SK-N-SH (cell line): ENCODE measurements around the gene S1PR1. TPM values are rescaled to one million over a fixed set of nuclear protein-coding genes. Genes with fewer than 3 reads are reported as not detected.
"Not testable (repeated sequence)": the region's sequence is repeated elsewhere in the genome, so short reads cannot be mapped to it uniquely, and the experiment has no call there.

Experiments used
- CTCF ChIA-PET: fragments of 300-600, 350-600 bp; formaldehyde crosslinking; extraction: SDS; loops from one replicate; lab custom pipeline; 2021; lab: Yijun Ruan, JAX
- POLR2A ChIA-PET: fragments of 350-600 bp; sonication (Branson Sonifier 250); formaldehyde crosslinking; extraction: SDS; loops from one replicate; lab custom pipeline; 2020; ENCODE audit warnings: antibody characterized with exemption, inconsistent platforms; lab: Yijun Ruan, JAX
- DNase-seq: peaks from one replicate; pipeline ENCODE4 v3.0.0; 2012
- H2AFZ ChIP-seq: fragments of 200-600 bp; sonication (generic); 2 replicates; pipeline ENCODE4 v1.8.1; 2016; ENCODE audit warnings: antibody characterized with exemption, mild to moderate bottlenecking, low read depth
- H3F3A ChIP-seq: fragments of 200-600 bp; sonication (generic); replicated peaks from 2 replicates; pipeline ENCODE3; 2016; ENCODE audit warnings: antibody characterized with exemption, mild to moderate bottlenecking; ENCODE audit not compliant: insufficient read depth
- H3K27ac ChIP-seq, 2 experiments: fragments of 200-500 bp in 1 of 2; fragments of 200-600 bp in 1 of 2; sonication (Bioruptor generic) in 1 of 2; sonication (generic), shearing (Covaris generic) in 1 of 2; 2 replicates each; pipeline versions ENCODE4 v1.5.1 to v1.6.1; 2014 to 2016; ENCODE audit warnings: low read depth in 2 of 2, inconsistent platforms in 1 of 2, low read length in 1 of 2, mild to moderate bottlenecking in 1 of 2, mixed read lengths in 1 of 2
- H3K27me3 ChIP-seq: fragments of 200-600 bp; sonication (generic), shearing (Covaris generic); 2 replicates; pipeline ENCODE4 v1.6.1; 2016; ENCODE audit warnings: mixed run types; ENCODE audit not compliant: insufficient read depth
- H3K36me3 ChIP-seq, 2 experiments: fragments of 200-500 bp in 1 of 2; fragments of 200-600 bp in 1 of 2; sonication (Bioruptor generic) in 1 of 2; sonication (generic) in 1 of 2; replicated peaks in 1 of 2; 2 replicates each; pipeline versions ENCODE3 to v1.5.1; 2014 to 2016; ENCODE audit warnings: low read length in 1 of 2, mild to moderate bottlenecking in 1 of 2; ENCODE audit not compliant: insufficient read depth in 2 of 2, control insufficient read depth in 1 of 2
- H3K4me1 ChIP-seq, 2 experiments: fragments of 200-500 bp in 1 of 2; fragments of 200-600 bp in 1 of 2; sonication (Bioruptor generic) in 1 of 2; sonication (generic), shearing (Covaris generic) in 1 of 2; 2 replicates each; pipeline versions ENCODE4 v1.5.1 to v1.6.1; 2014 to 2016; ENCODE audit warnings: low read depth in 1 of 2, low read length in 1 of 2, mixed run types in 1 of 2; ENCODE audit not compliant: insufficient read depth in 2 of 2, control insufficient read depth in 1 of 2
- H3K4me2 ChIP-seq: fragments of 200-600 bp; sonication (generic), shearing (Covaris generic); 2 replicates; pipeline ENCODE4 v1.6.1; 2017; ENCODE audit warnings: mixed run types
- H3K4me3 ChIP-seq, 2 experiments: fragments of 200-500 bp in 1 of 2; fragments of 200-600 bp in 1 of 2; sonication (Bioruptor generic) in 1 of 2; sonication (generic), shearing (Covaris generic) in 1 of 2; 2 replicates each; pipeline versions ENCODE4 v1.5.1 to v1.8.1; 2014 to 2016; ENCODE audit warnings: low read depth in 2 of 2, inconsistent platforms in 1 of 2, low read length in 1 of 2, mild to moderate bottlenecking in 1 of 2, mixed read lengths in 1 of 2, moderate library complexity in 1 of 2
- H3K79me2 ChIP-seq: fragments of 200-600 bp; sonication (generic); 2 replicates; pipeline ENCODE4 v1.8.1; 2017; ENCODE audit warnings: mild to moderate bottlenecking; ENCODE audit not compliant: insufficient read depth
- H3K9ac ChIP-seq: fragments of 200-600 bp; sonication (generic); 2 replicates; pipeline ENCODE4 v1.6.1; 2017; ENCODE audit warnings: mixed run types
- H3K9me2 ChIP-seq: fragments of 200-600 bp; sonication (generic); 2 replicates; pipeline ENCODE4 v1.6.1; 2017; ENCODE audit warnings: mixed run types
- H3K9me3 ChIP-seq: fragments of 200-600 bp; sonication (generic); 2 replicates; pipeline ENCODE4 v1.6.1; 2017; ENCODE audit warnings: mixed run types, mild to moderate bottlenecking, moderate library complexity
- H4K20me1 ChIP-seq: fragments of 200-600 bp; sonication (generic); 2 replicates; pipeline ENCODE4 v1.6.1; 2017; ENCODE audit warnings: mild to moderate bottlenecking, mixed run types; ENCODE audit not compliant: insufficient read depth
- FOXJ3 ChIP-seq: sonication (generic); formaldehyde crosslinking; IDR thresholded peaks from 2 replicates; pipeline ENCODE4 v1.5.1; 2020; ENCODE audit warnings: mild to moderate bottlenecking, missing genetic modification reagents
- NFIC ChIP-seq: IDR thresholded peaks from 2 replicates; pipeline ENCODE4 v1.4.0; 2012; ENCODE audit warnings: borderline replicate concordance
- NRF1 ChIP-seq: IDR thresholded peaks from 2 replicates; pipeline ENCODE4 v1.6.1; 2012; ENCODE audit warnings: low read depth, mild to moderate bottlenecking, low read length
- POLR2AphosphoS5 ChIP-seq: IDR thresholded peaks from 2 replicates; pipeline ENCODE4 v1.6.1; 2012; ENCODE audit warnings: low read depth, low read length
- ZBTB33 ChIP-seq: IDR thresholded peaks from 2 replicates; pipeline ENCODE4 v1.4.0; 2012; ENCODE audit warnings: low read depth, borderline replicate concordance
- WGBS: methylation state at CpG from one replicate; pipeline ENCODE4 v1.1.6; 2017; ENCODE audit warnings: low lambda C conversion rate; 5-methylcytosine and 5-hydroxymethylcytosine counted together
- polyA plus RNA-seq, 3 experiments: library from polyadenylated mRNA; depleted of rRNA; stranded (reverse); fragments of >200 nt; gene quantifications; 2 replicates each; pipeline ENCODE4 v1.2.3, GENCODE V29; 2012
- TF ChIP-seq, protein P1 (sequence below): fragments of 200-600 bp; sonication (generic); IDR thresholded peaks from 2 replicates; pipeline ENCODE4 v1.6.1; 2017; ENCODE audit warnings: antibody characterized with exemption, mild to moderate bottlenecking, moderate library complexity
- TF ChIP-seq, protein P2 (sequence below): IDR thresholded peaks from 2 replicates; pipeline ENCODE4; 2012

Gene S1PR1
- polyA plus RNA-seq, 1 of the 3 experiments (the other 2 are of a cell fraction): 5.9 TPM

DNA sequence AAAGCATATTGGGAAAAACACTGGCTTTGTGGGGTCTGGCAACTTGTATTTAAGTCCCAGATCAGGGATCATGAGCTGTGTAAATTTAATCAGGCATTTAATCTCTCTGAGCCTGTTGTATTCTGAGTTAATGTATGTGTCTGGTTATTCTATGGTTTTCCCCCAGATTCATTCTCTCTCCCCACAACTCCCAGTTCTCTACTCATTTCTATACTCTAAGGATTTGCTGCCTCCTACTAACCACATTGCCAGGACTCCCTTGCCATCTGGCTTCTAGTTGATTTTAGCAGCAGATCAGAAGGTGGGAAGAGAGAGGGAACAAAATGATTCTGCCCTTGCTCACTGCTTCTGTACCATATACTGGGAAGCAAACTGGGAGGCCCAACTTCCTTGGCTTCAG, 31.4 kb upstream of the S1PR1 start (continued):
- TF ChIP-seq POLR2AphosphoS5 (no peak), FOXJ3 (CRISPR knock-in tag) (no peak), NRF1 (no peak)
- TF ChIP-seq, protein P1, sequence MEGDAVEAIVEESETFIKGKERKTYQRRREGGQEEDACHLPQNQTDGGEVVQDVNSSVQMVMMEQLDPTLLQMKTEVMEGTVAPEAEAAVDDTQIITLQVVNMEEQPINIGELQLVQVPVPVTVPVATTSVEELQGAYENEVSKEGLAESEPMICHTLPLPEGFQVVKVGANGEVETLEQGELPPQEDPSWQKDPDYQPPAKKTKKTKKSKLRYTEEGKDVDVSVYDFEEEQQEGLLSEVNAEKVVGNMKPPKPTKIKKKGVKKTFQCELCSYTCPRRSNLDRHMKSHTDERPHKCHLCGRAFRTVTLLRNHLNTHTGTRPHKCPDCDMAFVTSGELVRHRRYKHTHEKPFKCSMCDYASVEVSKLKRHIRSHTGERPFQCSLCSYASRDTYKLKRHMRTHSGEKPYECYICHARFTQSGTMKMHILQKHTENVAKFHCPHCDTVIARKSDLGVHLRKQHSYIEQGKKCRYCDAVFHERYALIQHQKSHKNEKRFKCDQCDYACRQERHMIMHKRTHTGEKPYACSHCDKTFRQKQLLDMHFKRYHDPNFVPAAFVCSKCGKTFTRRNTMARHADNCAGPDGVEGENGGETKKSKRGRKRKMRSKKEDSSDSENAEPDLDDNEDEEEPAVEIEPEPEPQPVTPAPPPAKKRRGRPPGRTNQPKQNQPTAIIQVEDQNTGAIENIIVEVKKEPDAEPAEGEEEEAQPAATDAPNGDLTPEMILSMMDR: no peak

DNA sequence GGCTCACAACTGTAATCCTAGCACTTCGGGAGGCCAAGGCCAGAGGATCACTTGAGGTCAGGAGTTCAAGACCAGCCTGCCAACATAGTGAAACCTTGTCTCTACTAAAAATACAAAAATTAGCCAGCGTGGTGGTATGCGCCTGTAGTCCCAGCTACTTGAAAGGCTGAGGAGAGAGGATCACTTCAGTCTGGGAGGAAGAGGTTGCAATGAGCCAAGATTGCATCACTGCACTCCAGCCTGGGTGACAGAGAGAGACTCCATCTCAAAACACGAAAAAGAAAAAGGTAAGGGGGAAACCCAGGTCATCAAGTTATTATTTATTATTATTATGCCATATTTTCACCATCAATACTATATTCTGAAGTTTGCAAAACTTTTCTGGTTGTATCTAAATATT, 30.7 kb upstream of the S1PR1 start:
- H3K9me3 ChIP-seq, H3K79me2 ChIP-seq, H3K36me3 ChIP-seq, DNase-seq, H3K9ac ChIP-seq, H3K4me2 ChIP-seq, H3K27ac ChIP-seq, H3K4me3 ChIP-seq, H2AFZ ChIP-seq, H3K27me3 ChIP-seq, H3K4me1 ChIP-seq, POLR2A ChIA-PET, H3F3A ChIP-seq, H4K20me1 ChIP-seq, H3K9me2 ChIP-seq: not testable (repeated sequence)
- CTCF ChIA-PET: interaction anchor here (2.3 kb wide), 1 partner anchor 32 kb away, joined by 8 read pairs; the partner anchor contains the start of gene S1PR1
- WGBS: 69% methylated on average over 4 of the region's 4 CpGs

DNA sequence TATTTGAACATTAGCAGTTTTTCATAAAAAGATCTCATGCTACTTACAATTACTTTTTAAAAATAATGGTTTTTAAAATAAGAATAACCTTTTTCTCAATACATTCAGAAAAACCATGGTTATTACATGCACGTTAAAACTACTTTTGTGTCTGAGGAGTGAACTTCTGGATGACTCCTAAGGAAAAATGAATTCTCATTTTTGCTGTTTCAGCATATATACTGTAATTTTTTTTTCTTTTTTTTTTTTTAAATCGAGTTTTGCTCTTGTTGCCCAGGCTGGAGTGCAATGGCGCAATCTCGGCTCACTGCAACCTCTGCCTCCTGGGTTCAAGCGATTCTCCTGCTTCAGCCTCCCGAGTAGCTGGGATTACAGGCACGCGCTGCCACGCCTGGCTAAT, 29.5 kb upstream of the S1PR1 start:
- H3K4me2 ChIP-seq, H3K27me3 ChIP-seq, H3K9me2 ChIP-seq, POLR2A ChIA-PET, H3F3A ChIP-seq, H3K9me3 ChIP-seq, H3K4me3 ChIP-seq, H4K20me1 ChIP-seq, H3K4me1 ChIP-seq, H3K27ac ChIP-seq, DNase-seq, CTCF ChIA-PET, H2AFZ ChIP-seq, H3K79me2 ChIP-seq, H3K9ac ChIP-seq, H3K36me3 ChIP-seq: not testable (repeated sequence)
- 88% methylated on average over 9 of the region's 9 CpGs for WGBS

GRCh38 chr1:101207891-101208290, 28.9 kb upstream of the S1PR1 start:
- H3K9ac ChIP-seq: no peak overlapping the region
- H3K4me3 ChIP-seq: no peak overlapping the region
- ChIA-PET CTCF (no interaction called here), POLR2A (no interaction called here)
- no peaks in the 10 kb centered on the region for H3K27me3 ChIP-seq
- H3K79me2 ChIP-seq: no peaks in the 10 kb centered on the region
- no peaks in the 10 kb centered on the region for H3F3A ChIP-seq
- no peaks in the 10 kb centered on the region for H3K9me3 ChIP-seq
- no peaks in the 10 kb centered on the region for H4K20me1 ChIP-seq
- no peak overlapping the region for H3K4me2 ChIP-seq
- no peaks in the 10 kb centered on the region for H3K36me3 ChIP-seq
- peaks cover 0 to 10% of the 10 kb centered on the region in 2 experiments; a peak in 2 of 4 replicates for H3K4me1 ChIP-seq
- no peak overlapping the region for H2AFZ ChIP-seq
- no peak overlapping the region for H3K27ac ChIP-seq
- TF ChIP-seq, protein P2, sequence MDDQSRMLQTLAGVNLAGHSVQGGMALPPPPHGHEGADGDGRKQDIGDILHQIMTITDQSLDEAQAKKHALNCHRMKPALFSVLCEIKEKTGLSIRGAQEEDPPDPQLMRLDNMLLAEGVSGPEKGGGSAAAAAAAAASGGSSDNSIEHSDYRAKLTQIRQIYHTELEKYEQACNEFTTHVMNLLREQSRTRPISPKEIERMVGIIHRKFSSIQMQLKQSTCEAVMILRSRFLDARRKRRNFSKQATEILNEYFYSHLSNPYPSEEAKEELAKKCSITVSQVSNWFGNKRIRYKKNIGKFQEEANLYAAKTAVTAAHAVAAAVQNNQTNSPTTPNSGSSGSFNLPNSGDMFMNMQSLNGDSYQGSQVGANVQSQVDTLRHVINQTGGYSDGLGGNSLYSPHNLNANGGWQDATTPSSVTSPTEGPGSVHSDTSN: peak; percentile 45; the same call in 1 of the 2 replicates
- TF ChIP-seq ZBTB33 (no peak), NFIC (peak; percentile 33; the same call in 1 of the 2 replicates)
- no peak for DNase-seq
- WGBS: 76% methylated on average over 2 of the region's 2 CpGs
- H3K9me2 ChIP-seq: no peaks in the 10 kb centered on the region
